GM18505 (cell line): ENCODE measurements around the gene CAMTA1.

Source experiments
- ATAC-seq: cut with Tn5 transposase; IDR thresholded peaks from one replicate; pipeline ENCODE4 v1.9.1; 2021; ENCODE audit not compliant: unreplicated experiment
- POLR2A ChIP-seq: IDR thresholded peaks from 4 replicates; pipeline ENCODE4 v1.6.1; 2011; ENCODE audit warnings: borderline replicate concordance; ENCODE audit not compliant: insufficient read depth, insufficient read length; ENCODE audit errors: extremely low read depth

The CAMTA1 gene

GRCh38 chr1:7467476-7468175, 682.4 kb downstream of the CAMTA1 start:
- no peak for TF ChIP-seq POLR2A
- ATAC-seq, result no peak

- TF ChIP-seq POLR2A, result no peak
- no peak for ATAC-seq
Measured at GRCh38 chr1:7468248-7468647, 683.0 kb downstream of the CAMTA1 start.

- no peak for TF ChIP-seq POLR2A
- no peak for ATAC-seq
Measured at GRCh38 chr1:7469255-7469938, 684.1 kb downstream of the CAMTA1 start.

GRCh38 chr1:7470904-7471638, 685.8 kb downstream of the CAMTA1 start:
- TF ChIP-seq POLR2A, result no peak
- ATAC-seq, result no peak

- ATAC-seq, result no peak
- no peak for TF ChIP-seq POLR2A
Measured at GRCh38 chr1:7471836-7472235, 686.6 kb downstream of the CAMTA1 start.

- no peak for ATAC-seq
- no peak for TF ChIP-seq POLR2A
Measured at GRCh38 chr1:7473223-7474142, 688.2 kb downstream of the CAMTA1 start.

GRCh38 chr1:7474143-7474490, 688.9 kb downstream of the CAMTA1 start:
- ATAC-seq, result no peak
- TF ChIP-seq POLR2A, result no peak

- TF ChIP-seq POLR2A, result no peak
- ATAC-seq, result no peak
Measured at GRCh38 chr1:7474786-7475502, 689.7 kb downstream of the CAMTA1 start.

GRCh38 chr1:7475691-7476090, 690.4 kb downstream of the CAMTA1 start:
- TF ChIP-seq POLR2A, result no peak
- ATAC-seq, result no peak

GRCh38 chr1:7476402-7476801, 691.1 kb downstream of the CAMTA1 start:
- no peak for TF ChIP-seq POLR2A
- ATAC-seq, result no peak

- ATAC-seq, result no peak
Measured at GRCh38 chr1:7476861-7477547, 691.8 kb downstream of the CAMTA1 start.

GRCh38 chr1:7477593-7477992, 692.3 kb downstream of the CAMTA1 start:
- no peak for TF ChIP-seq POLR2A
- ATAC-seq, result no peak

More at GRCh38 chr1:7476861-7477547, 691.8 kb downstream of the CAMTA1 start:
- no peak for TF ChIP-seq POLR2A
